ENCODE data around the gene AP3S2.
A peak's percentile ranks its signal among the peaks of the same experiment; 100 is the strongest.

DNA sequence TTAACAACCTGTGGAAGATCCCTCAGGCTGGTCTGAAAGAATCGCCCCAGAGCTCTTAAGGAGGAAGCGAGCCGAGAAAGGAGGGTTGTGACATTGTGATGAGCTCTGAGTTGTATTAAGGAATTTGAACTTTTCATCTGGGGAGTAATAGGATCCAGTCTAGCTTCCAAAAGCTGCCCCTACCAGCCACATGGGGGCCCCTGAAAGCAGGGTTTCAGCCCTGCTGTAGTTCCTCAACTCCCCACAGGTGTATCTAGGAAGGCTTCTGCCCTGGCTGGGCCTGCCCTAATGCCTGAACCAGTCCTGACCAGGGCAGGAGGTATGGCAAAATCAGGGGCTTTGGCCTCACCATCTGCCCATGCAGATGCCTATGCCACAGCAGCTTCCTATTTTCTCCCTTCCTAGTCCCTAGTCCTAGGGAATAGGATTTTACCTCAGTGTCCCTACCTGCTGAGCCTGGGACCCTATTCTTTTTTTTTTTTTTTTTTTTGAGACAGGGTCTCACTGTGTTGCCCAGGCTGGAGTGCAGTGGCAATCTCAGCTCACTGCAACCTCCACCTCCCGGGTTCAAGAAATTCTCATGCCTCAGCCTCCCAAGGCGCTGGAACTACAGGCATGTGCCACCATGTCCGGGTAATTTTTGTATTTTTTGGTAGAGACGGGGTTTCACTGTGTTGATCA lies 5.0 kb upstream of the AP3S2 start:
- TF ChIP-seq, protein P1, sequence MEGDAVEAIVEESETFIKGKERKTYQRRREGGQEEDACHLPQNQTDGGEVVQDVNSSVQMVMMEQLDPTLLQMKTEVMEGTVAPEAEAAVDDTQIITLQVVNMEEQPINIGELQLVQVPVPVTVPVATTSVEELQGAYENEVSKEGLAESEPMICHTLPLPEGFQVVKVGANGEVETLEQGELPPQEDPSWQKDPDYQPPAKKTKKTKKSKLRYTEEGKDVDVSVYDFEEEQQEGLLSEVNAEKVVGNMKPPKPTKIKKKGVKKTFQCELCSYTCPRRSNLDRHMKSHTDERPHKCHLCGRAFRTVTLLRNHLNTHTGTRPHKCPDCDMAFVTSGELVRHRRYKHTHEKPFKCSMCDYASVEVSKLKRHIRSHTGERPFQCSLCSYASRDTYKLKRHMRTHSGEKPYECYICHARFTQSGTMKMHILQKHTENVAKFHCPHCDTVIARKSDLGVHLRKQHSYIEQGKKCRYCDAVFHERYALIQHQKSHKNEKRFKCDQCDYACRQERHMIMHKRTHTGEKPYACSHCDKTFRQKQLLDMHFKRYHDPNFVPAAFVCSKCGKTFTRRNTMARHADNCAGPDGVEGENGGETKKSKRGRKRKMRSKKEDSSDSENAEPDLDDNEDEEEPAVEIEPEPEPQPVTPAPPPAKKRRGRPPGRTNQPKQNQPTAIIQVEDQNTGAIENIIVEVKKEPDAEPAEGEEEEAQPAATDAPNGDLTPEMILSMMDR (conservative IDR thresholded peaks at IDR 0.05; ENCODE audit: low read depth in 2 of 2) = peak; percentile 68 to 77
- TF ChIP-seq EZH2 (IDR thresholded peaks at IDR 0.05; ENCODE audit: low read depth, unreplicated experiment) (no peak), REST (IDR thresholded peaks at IDR 0.05; ENCODE audit: unreplicated experiment) (no peak), CREB1 (CRISPR knock-in tag; IDR thresholded peaks at IDR 0.05; ENCODE audit: low read depth) (no peak), POLR2AphosphoS5 (IDR thresholded peaks at IDR 0.05; ENCODE audit: low read depth) (no peak), NANOG (IDR thresholded peaks at IDR 0.05; ENCODE audit: borderline replicate concordance) (no peak), EZH2phosphoT487 (IDR thresholded peaks at IDR 0.05; ENCODE audit: unreplicated experiment) (no peak), ZNF462 (CRISPR knock-in tag; IDR thresholded peaks at IDR 0.05) (no peak), JUNB (IDR thresholded peaks at IDR 0.05; ENCODE audit: unreplicated experiment) (no peak), STAT1 (IDR thresholded peaks at IDR 0.05; ENCODE audit: unreplicated experiment) (no peak)
- TF ChIP-seq, protein P2, sequence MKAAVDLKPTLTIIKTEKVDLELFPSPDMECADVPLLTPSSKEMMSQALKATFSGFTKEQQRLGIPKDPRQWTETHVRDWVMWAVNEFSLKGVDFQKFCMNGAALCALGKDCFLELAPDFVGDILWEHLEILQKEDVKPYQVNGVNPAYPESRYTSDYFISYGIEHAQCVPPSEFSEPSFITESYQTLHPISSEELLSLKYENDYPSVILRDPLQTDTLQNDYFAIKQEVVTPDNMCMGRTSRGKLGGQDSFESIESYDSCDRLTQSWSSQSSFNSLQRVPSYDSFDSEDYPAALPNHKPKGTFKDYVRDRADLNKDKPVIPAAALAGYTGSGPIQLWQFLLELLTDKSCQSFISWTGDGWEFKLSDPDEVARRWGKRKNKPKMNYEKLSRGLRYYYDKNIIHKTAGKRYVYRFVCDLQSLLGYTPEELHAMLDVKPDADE (IDR thresholded peaks at IDR 0.05) = no peak

All from GM23338 (cell line).